Cardiac fibroblast (primary cell): Measurements from ENCODE around the gene TADA1.

Experiments
- DNase-seq, 2 donors: peaks; one replicate each; pipeline versions ENCODE4 v3.0.0 to v3.0.0-alpha.2; 2010; ENCODE audit warnings: low read depth in 2 of 2
- H3K4me3 ChIP-seq, 2 donors: replicated peaks in 1 of 2; 1 replicate in 1 of 2; 2 replicates in 1 of 2; pipeline ENCODE4 v1.5.1; 2011; ENCODE audit warnings: low read depth in 2 of 2, low read length in 2 of 2, mild to moderate bottlenecking in 2 of 2, moderate library complexity in 1 of 2
- CTCF ChIP-seq: IDR thresholded peaks from one replicate; pipeline ENCODE4 v1.5.1; 2011; ENCODE audit warnings: low read depth, mild to moderate bottlenecking, low read length, inconsistent platforms

The TADA1 gene

DNA sequence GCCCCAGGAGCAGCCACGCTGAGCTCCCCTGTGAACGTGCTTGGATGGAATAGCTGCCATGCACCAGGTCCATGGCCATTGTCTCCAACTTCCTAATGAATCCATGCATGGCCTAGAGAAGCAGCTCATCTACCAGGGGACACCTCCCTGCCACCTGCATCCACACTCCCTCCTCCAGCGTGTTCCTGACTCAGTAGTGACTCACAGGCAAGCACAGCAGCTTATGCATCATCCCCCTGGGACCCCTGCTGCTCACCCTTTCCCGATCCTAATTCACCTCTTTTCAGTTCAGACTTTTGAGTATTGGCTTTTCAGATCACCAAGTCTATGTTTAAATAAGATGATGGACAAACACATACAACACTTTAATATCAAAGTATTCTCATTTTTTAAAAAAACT, 39.9 kb upstream of the TADA1 start:
- H3K4me3 ChIP-seq: no peak overlapping the region
- TF ChIP-seq CTCF: no peak
- DNase-seq: peak in 1 of 2 donors; percentile 48

- TF ChIP-seq CTCF: no peak
- no peak for DNase-seq
- H3K4me3 ChIP-seq: no peak overlapping the region
Observed at GRCh38 chr1:166915042-166915441, 39.0 kb upstream of the TADA1 start.

GRCh38 chr1:166914111-166914510, 38.0 kb upstream of the TADA1 start:
- TF ChIP-seq CTCF: no peak
- no peak for DNase-seq
- H3K4me3 ChIP-seq: no peak overlapping the region

GRCh38 chr1:166911624-166912023, 35.6 kb upstream of the TADA1 start:
- no peak for TF ChIP-seq CTCF
- no peak overlapping the region for H3K4me3 ChIP-seq
- DNase-seq: no peak

DNA sequence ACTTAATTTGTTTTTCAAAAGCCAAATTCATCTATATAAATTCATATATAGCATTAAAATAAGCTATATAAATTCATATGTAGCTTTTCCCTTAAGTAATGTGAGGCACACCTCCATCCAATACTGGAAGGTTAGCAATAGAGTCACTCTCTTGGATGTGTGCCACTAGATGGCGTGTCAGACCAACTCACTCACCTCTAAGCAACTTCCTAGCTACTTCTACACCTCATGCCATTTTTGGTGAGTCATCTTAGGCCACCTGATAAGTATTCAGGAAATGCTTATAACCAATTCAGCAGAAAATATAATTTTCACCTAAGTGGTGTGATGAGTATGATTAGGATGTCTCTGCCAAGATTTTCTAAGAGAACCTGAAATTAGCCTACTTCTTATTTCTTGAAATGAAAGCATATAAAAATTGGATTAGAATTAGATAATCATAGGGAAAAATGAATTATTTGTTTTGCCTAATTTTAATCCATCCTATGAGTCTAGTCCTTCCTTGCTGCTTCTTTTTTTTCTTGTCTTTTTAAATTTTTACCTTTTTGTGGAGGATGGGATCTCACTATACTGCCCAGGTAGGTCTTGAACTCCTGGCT, 34.4 kb upstream of the TADA1 start:
- H3K4me3 ChIP-seq: no peak overlapping the region
- DNase-seq: peak; percentile 85 to 91
- peak; percentile 50 for TF ChIP-seq CTCF

DNA sequence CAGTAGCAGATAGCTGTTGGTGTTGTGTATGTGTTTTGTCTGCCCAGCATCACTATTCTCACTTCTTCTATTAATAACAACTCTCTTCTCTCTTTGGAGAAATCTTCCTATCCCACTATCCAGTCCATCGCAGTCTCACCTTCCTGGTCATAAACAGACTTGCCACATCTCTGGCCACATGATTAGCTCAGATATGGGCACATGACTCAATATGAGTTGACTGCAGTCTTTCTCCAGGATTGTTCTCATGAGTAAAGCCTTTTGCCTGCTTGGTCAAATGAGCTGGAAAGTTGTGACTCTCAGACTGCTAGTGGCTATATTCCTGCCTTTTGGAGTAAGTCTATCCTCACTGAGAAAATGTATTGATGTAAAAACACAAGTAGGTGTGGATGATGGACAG, 32.9 kb upstream of the TADA1 start:
- no peak for TF ChIP-seq CTCF
- DNase-seq: peak in 1 of 2 donors; percentile 32
- no peak overlapping the region for H3K4me3 ChIP-seq

- no peak overlapping the region for H3K4me3 ChIP-seq
- no peak for TF ChIP-seq CTCF
- no peak for DNase-seq
Observed at GRCh38 chr1:166907763-166908162, 31.7 kb upstream of the TADA1 start.
